GM12878 (cell line): Measurements from ENCODE around the gene DAZAP1. TPM values are rescaled to one million over a fixed set of nuclear protein-coding genes. Genes with fewer than 3 reads are reported as not detected.

Experiments
- ATAC-seq: fragments of 200-7000 bp; cut with Tn5 transposase; 3 replicates; pipeline ENCODE4 v1.9.1; 2020; ENCODE audit warnings: mild to moderate bottlenecking, moderate library complexity
- BruUV-seq: library from RNA; stranded (reverse); fragments of 400-500 nt; replicated peaks from 2 replicates; lab custom pipeline; 2021; lab: Mats Ljungman, UMichigan
- CTCF ChIA-PET: fragments of 300-600 bp; sonication (Branson Sonifier 250); formaldehyde crosslinking; extraction: SDS; loops from one replicate; lab custom pipeline; 2021; ENCODE audit warnings: inconsistent platforms; lab: Yijun Ruan, JAX
- POLR2A ChIA-PET: fragments of 350-600 bp; formaldehyde crosslinking; extraction: SDS; loops from one replicate; lab custom pipeline; 2021; ENCODE audit warnings: inconsistent platforms; lab: Charles Lee
- RAD21 ChIA-PET: fragments of 300-600 bp; sonication (Branson Sonifier 250); formaldehyde crosslinking; loops from one replicate; lab custom pipeline; 2023; ENCODE audit warnings: antibody characterized with exemption; ENCODE audit not compliant: unreplicated experiment; lab: Charles Lee
- SMC1A ChIA-PET: fragments of 300-600 bp; sonication (Branson Sonifier 250); formaldehyde crosslinking; loops from one replicate; lab custom pipeline; 2023; ENCODE audit not compliant: unreplicated experiment, uncharacterized antibody; lab: Charles Lee
- DNase-seq: peaks from one replicate; pipeline ENCODE4 v3.0.0-alpha.2; 2011; ENCODE audit warnings: low read depth, low spot score
- FAIRE-seq: peaks from 3 replicates; lab custom pipeline; 2011; peaks lifted over from hg19 to GRCh38; lab: Jason Lieb, UNC
- H2AFZ ChIP-seq: 2 replicates; pipeline ENCODE4 v1.6.0; 2011; ENCODE audit warnings: low read depth, low read length, control low read depth; ENCODE audit not compliant: control insufficient read depth
- H3K27ac ChIP-seq: 2 replicates; pipeline ENCODE4 v1.5.1; 2011; ENCODE audit warnings: control low read depth; ENCODE audit not compliant: control insufficient read depth, insufficient read depth
- H3K27me3 ChIP-seq, 2 experiments: replicated peaks in 1 of 2; 2 replicates each; pipeline versions ENCODE4 v1.6.0 to v1.6.1; 2011; ENCODE audit warnings: low read length in 1 of 2; ENCODE audit not compliant: control insufficient read depth in 2 of 2, insufficient read depth in 2 of 2
- H3K36me3 ChIP-seq, 2 experiments: 2 replicates each; pipeline ENCODE4 v1.5.1; 2011; ENCODE audit warnings: low read length in 1 of 2; ENCODE audit not compliant: control insufficient read depth in 2 of 2, insufficient read depth in 2 of 2
- H3K4me1 ChIP-seq: 2 replicates; pipeline ENCODE4 v1.6.1; 2011; ENCODE audit warnings: mild to moderate bottlenecking, low read length, moderate library complexity, mixed read lengths; ENCODE audit not compliant: control insufficient read depth, insufficient read depth
- H3K4me2 ChIP-seq: 2 replicates; pipeline ENCODE4 v1.6.0; 2011; ENCODE audit warnings: control low read depth; ENCODE audit not compliant: control insufficient read depth, insufficient read depth
- H3K4me3 ChIP-seq: fragments of 200-600 bp; sonication (generic); 2 replicates; pipeline ENCODE4 v1.5.1; 2016
- H3K79me2 ChIP-seq: 2 replicates; pipeline ENCODE4 v1.6.0; 2011; ENCODE audit warnings: low read length; ENCODE audit not compliant: control insufficient read depth, insufficient read depth
- H3K9ac ChIP-seq: 2 replicates; pipeline ENCODE4 v1.8.0; 2011; ENCODE audit warnings: low read length, control low read depth, mixed read lengths; ENCODE audit not compliant: control insufficient read depth, insufficient read depth
- H3K9me3 ChIP-seq: replicated peaks from 3 replicates; pipeline ENCODE4 v1.5.1; 2011; ENCODE audit warnings: mild to moderate bottlenecking, low read length; ENCODE audit not compliant: control insufficient read depth, insufficient read depth
- H4K20me1 ChIP-seq: 2 replicates; pipeline ENCODE4 v1.6.0; 2011; ENCODE audit not compliant: control insufficient read depth, insufficient read depth
- ASH2L ChIP-seq: fragments of 300-600, 200-600 bp; sonication (generic); IDR thresholded peaks from 2 replicates; pipeline ENCODE4 v1.6.1; 2017; ENCODE audit warnings: low read depth, mild to moderate bottlenecking, borderline replicate concordance
- CREB1 ChIP-seq: IDR thresholded peaks from 2 replicates; pipeline ENCODE4 v1.6.1; 2012; ENCODE audit warnings: low read depth, mild to moderate bottlenecking, inconsistent platforms
- CTCF ChIP-seq, 3 experiments: IDR thresholded peaks in 2 of 3; conservative IDR thresholded peaks in 1 of 3; 2 replicates each; pipeline ENCODE4 v1.5.1; 2011; ENCODE audit warnings: low read depth in 3 of 3, low read length in 3 of 3, mild to moderate bottlenecking in 3 of 3, control low read depth in 2 of 3, moderate library complexity in 2 of 3, inconsistent platforms in 1 of 3, mixed read lengths in 1 of 3; ENCODE audit not compliant: control insufficient read depth in 2 of 3, insufficient read depth in 1 of 3; ENCODE audit errors: extremely low read depth in 1 of 3
- IRF4 ChIP-seq: IDR thresholded peaks from 2 replicates; pipeline ENCODE4 v1.6.1; 2011; ENCODE audit warnings: low read depth, low read length
- NBN ChIP-seq: fragments of 450-650 bp; IDR thresholded peaks from 2 replicates; pipeline ENCODE4 v1.6.1; 2016
- NFYA ChIP-seq: IDR thresholded peaks from 2 replicates; pipeline ENCODE4 v1.6.1; 2011; ENCODE audit warnings: low read depth, mild to moderate bottlenecking, low read length, improper control_type of control experiment, borderline replicate concordance
- PAX8 ChIP-seq: fragments of 450-650 bp; IDR thresholded peaks from 2 replicates; pipeline ENCODE4 v1.6.1; 2017; ENCODE audit warnings: mild to moderate bottlenecking, moderate library complexity
- SMAD5 ChIP-seq: IDR thresholded peaks from 2 replicates; pipeline ENCODE4 v1.6.1; 2016; ENCODE audit warnings: antibody characterized with exemption, low read depth
- SMARCA5 ChIP-seq: fragments of 450-650 bp; IDR thresholded peaks from 2 replicates; pipeline ENCODE4 v1.6.1; 2017; ENCODE audit warnings: mild to moderate bottlenecking
- SPI1 ChIP-seq: IDR thresholded peaks from 2 replicates; pipeline ENCODE4 v1.6.1; 2011; ENCODE audit warnings: low read depth, mild to moderate bottlenecking, low read length, moderate library complexity, borderline replicate concordance; ENCODE audit not compliant: insufficient read depth
- SREBF2 ChIP-seq: IDR thresholded peaks from 2 replicates; pipeline ENCODE4 v1.6.1; 2012; ENCODE audit warnings: mild to moderate bottlenecking, low read length
- YBX1 ChIP-seq: fragments of 450-650 bp; IDR thresholded peaks from 2 replicates; pipeline ENCODE4 v1.6.1; 2016; ENCODE audit warnings: antibody characterized with exemption
- WGBS: methylation state at CpG from one replicate; pipeline ENCODE4 v1.1.6; 2016; ENCODE audit warnings: low lambda C conversion rate; ENCODE audit not compliant: insufficient replicate concordance, insufficient coverage; ENCODE audit errors: missing lambda C conversion rate; 5-methylcytosine and 5-hydroxymethylcytosine counted together
- in situ Hi-C: fragments of 300-500 bp; cut with MboI; formaldehyde crosslinking; loops from 9 replicates; pipeline ENCODE4 v1.14.3; 2018; ENCODE audit warnings: mixed read lengths
- intact Hi-C: fragments of 100-400 bp; cut with micrococcal nuclease; formaldehyde crosslinking; loops from one replicate; pipeline ENCODE4 v1.14.2; 2022; ENCODE audit not compliant: unreplicated experiment
- polyA plus RNA-seq, 11 experiments: library from polyadenylated mRNA; depleted of rRNA in 4 of 11; unstranded in 6 of 11; stranded (reverse) in 5 of 11; fragments of >200 nt; fragmentation: Nextera tagmentation in 4 of 11; fragmentation: Illumina TruSeq in 1 of 11; extraction: Ambion mirVana in 4 of 11; extraction: Trizol in 1 of 11; gene quantifications; 1 replicate in 1 of 11; 2 replicates in 10 of 11; pipeline versions ENCODE4 v1.2.1 to v1.2.3, GENCODE V29; 2011 to 2016; ENCODE audit warnings: inconsistent platforms in 2 of 11, missing spikeins in 2 of 11, low read depth in 1 of 11
- total RNA-seq, 4 experiments: library from RNA; depleted of rRNA in 3 of 4; stranded (reverse); fragments of >200 nt in 3 of 4; fragmentation: Illumina TruSeq in 1 of 4; extraction: Trizol in 1 of 4; gene quantifications; 2 replicates each; pipeline versions ENCODE4 v1.2.1 to v1.2.3, GENCODE V29; 2013 to 2021

DAZAP1 gene
- total and polyA plus RNA-seq, 10 of the 15 experiments (the other 5 are each of a cell fraction or from before 2014, with no cell fraction given) = 9.9 to 240 (median 92.3) TPM

DNA sequence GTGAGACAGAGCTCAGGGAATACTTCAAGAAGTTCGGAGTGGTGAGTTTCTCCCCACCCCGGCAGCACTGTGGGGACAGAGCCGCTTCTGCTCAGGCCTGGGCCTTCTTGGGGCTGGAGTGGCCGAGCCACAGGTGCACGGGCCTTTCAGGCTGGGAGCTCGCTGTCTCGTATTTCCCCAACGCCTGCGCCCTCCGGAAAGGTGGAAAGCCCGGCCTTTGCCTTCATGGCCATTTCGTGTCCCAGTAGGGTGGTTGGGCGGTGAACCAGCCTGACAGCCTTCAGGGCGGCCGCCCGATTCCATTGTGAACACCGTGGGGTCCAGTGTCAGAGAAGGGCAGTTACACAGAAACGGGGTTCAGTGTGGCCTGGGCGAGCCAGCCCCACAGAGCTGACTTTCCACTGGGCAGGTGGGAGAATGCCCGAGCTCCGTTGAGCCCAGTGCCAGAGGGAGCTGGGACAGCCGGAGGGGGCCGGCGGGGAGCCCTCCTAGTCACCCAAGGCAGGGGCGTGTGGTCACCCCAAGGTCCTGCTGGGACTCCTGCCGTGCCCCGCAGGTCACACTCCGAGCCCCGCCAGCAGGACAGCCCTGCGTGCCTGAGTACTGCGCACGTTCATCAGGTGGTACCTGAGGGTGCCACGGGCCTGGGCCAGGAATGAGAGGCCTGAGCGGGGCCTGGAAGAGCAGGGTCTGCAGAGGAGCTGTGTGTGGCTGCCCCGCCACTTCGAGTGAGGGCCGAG, 14.0 kb downstream of the DAZAP1 start:
- no peak overlapping the region for H3K9ac ChIP-seq
- POLR2A ChIA-PET = no interaction called here
- H3K27me3 ChIP-seq = no peaks in the 10 kb centered on the region
- no peak overlapping the region for H3K27ac ChIP-seq
- peaks cover 1% of the 10 kb centered on the region; the same call in 1 of the 2 replicates for H4K20me1 ChIP-seq
- H3K79me2 ChIP-seq = peaks cover 19% of the 10 kb centered on the region
- H3K9me3 ChIP-seq = no peaks in the 10 kb centered on the region
- peaks cover 26 to 59% of the 10 kb centered on the region in 2 experiments; a peak in 3 of 4 replicates for H3K36me3 ChIP-seq
- FAIRE-seq = no peak
- SMC1A ChIA-PET = interaction anchor here (1.1 kb wide), 1 partner anchor 16 kb away, joined by 3 read pairs; no protein-coding TSS in a partner anchor
- no peaks in the 10 kb centered on the region for H3K4me1 ChIP-seq
- H3K4me2 ChIP-seq = no peak overlapping the region
- 95% methylated on average over 29 of the region's 37 CpGs for WGBS
- no peak overlapping the region for H2AFZ ChIP-seq
- intact Hi-C loops (no loop called here), in situ Hi-C loops (no loop called here)
- CTCF ChIA-PET = no interaction called here
- no peak overlapping the region for H3K4me3 ChIP-seq
- ATAC-seq = no peak
- no peak for TF ChIP-seq NFYA
- RAD21 ChIA-PET = no interaction called here
- BruUV-seq = no TSS peak
- DNase-seq = no peak

- CTCF ChIA-PET = no interaction called here
- RAD21 ChIA-PET = no interaction called here
- no peaks in the 10 kb centered on the region for H3K9me3 ChIP-seq
- in situ Hi-C loops (no loop called here), intact Hi-C loops (no loop called here)
- POLR2A ChIA-PET = no interaction called here
- SMC1A ChIA-PET = no interaction called here
- no peak for TF ChIP-seq PAX8
- no peak for TF ChIP-seq CREB1
- no peak for TF ChIP-seq SMAD5
- TF ChIP-seq SREBF2 = no peak
- no peak for TF ChIP-seq ASH2L
- TF ChIP-seq SPI1 = no peak
- TF ChIP-seq IRF4 = no peak
- TF ChIP-seq NBN = no peak
- TF ChIP-seq YBX1 = no peak
- no peak for TF ChIP-seq CTCF (IDR thresholded peaks at IDR 0.05 in 2 of 3, conservative IDR thresholded peaks at IDR 0.05 in 1 of 3; ENCODE audit: control insufficient read depth in 2 of 3, extremely low read depth in 1 of 3, insufficient read depth in 1 of 3, low read depth in 3 of 3, low read length in 3 of 3)
- TF ChIP-seq SMARCA5 = no peak
- H3K27me3 ChIP-seq = no peaks in the 10 kb centered on the region
- ATAC-seq (no peak), FAIRE-seq (no peak), DNase-seq (no peak)
- H2AFZ ChIP-seq = no peak overlapping the region
- no peaks in the 10 kb centered on the region for H3K4me1 ChIP-seq
- H4K20me1 ChIP-seq = no peaks in the 10 kb centered on the region; the same call in 1 of the 2 replicates
- peaks cover 14% of the 10 kb centered on the region for H3K79me2 ChIP-seq
- no peak overlapping the region for H3K9ac ChIP-seq
- no peak overlapping the region for H3K4me2 ChIP-seq
- H3K27ac ChIP-seq = no peak overlapping the region
- BruUV-seq = no TSS peak
- 88% methylated on average over 21 of the region's 22 CpGs for WGBS
- peaks cover 26 to 57% of the 10 kb centered on the region in 2 experiments; a peak in 3 of 4 replicates for H3K36me3 ChIP-seq
- H3K4me3 ChIP-seq = no peak overlapping the region
These were observed 14.5 kb downstream of the DAZAP1 start for GRCh38 chr19:1421958-1422305.
